GM12878 (cell line): ENCODE results near the gene SLC6A12. TPM values are rescaled to one million over a fixed set of nuclear protein-coding genes. Genes with fewer than 3 reads are reported as not detected.

Experiments used
- ATAC-seq: fragments of 200-7000 bp; cut with Tn5 transposase; 3 replicates; pipeline ENCODE4 v1.9.1; 2020; ENCODE audit warnings: mild to moderate bottlenecking, moderate library complexity
- BruUV-seq: library from RNA; stranded (reverse); fragments of 400-500 nt; replicated peaks from 2 replicates; lab custom pipeline; 2021; lab: Mats Ljungman, UMichigan
- CTCF ChIA-PET: fragments of 300-600 bp; sonication (Branson Sonifier 250); formaldehyde crosslinking; extraction: SDS; loops from one replicate; lab custom pipeline; 2021; ENCODE audit warnings: inconsistent platforms; lab: Yijun Ruan, JAX
- POLR2A ChIA-PET: fragments of 350-600 bp; formaldehyde crosslinking; extraction: SDS; loops from one replicate; lab custom pipeline; 2021; ENCODE audit warnings: inconsistent platforms; lab: Charles Lee
- RAD21 ChIA-PET: fragments of 300-600 bp; sonication (Branson Sonifier 250); formaldehyde crosslinking; loops from one replicate; lab custom pipeline; 2023; ENCODE audit warnings: antibody characterized with exemption; ENCODE audit not compliant: unreplicated experiment; lab: Charles Lee
- SMC1A ChIA-PET: fragments of 300-600 bp; sonication (Branson Sonifier 250); formaldehyde crosslinking; loops from one replicate; lab custom pipeline; 2023; ENCODE audit not compliant: unreplicated experiment, uncharacterized antibody; lab: Charles Lee
- DNase-seq: peaks from one replicate; pipeline ENCODE4 v3.0.0-alpha.2; 2011; ENCODE audit warnings: low read depth, low spot score
- FAIRE-seq: peaks from 3 replicates; lab custom pipeline; 2011; peaks lifted over from hg19 to GRCh38; lab: Jason Lieb, UNC
- H2AFZ ChIP-seq: 2 replicates; pipeline ENCODE4 v1.6.0; 2011; ENCODE audit warnings: low read depth, low read length, control low read depth; ENCODE audit not compliant: control insufficient read depth
- H3K27ac ChIP-seq: 2 replicates; pipeline ENCODE4 v1.5.1; 2011; ENCODE audit warnings: control low read depth; ENCODE audit not compliant: control insufficient read depth, insufficient read depth
- H3K27me3 ChIP-seq, 2 experiments: replicated peaks in 1 of 2; 2 replicates each; pipeline versions ENCODE4 v1.6.0 to v1.6.1; 2011; ENCODE audit warnings: low read length in 1 of 2; ENCODE audit not compliant: control insufficient read depth in 2 of 2, insufficient read depth in 2 of 2
- H3K36me3 ChIP-seq, 2 experiments: 2 replicates each; pipeline ENCODE4 v1.5.1; 2011; ENCODE audit warnings: low read length in 1 of 2; ENCODE audit not compliant: control insufficient read depth in 2 of 2, insufficient read depth in 2 of 2
- H3K4me1 ChIP-seq: 2 replicates; pipeline ENCODE4 v1.6.1; 2011; ENCODE audit warnings: mild to moderate bottlenecking, low read length, moderate library complexity, mixed read lengths; ENCODE audit not compliant: control insufficient read depth, insufficient read depth
- H3K4me2 ChIP-seq: 2 replicates; pipeline ENCODE4 v1.6.0; 2011; ENCODE audit warnings: control low read depth; ENCODE audit not compliant: control insufficient read depth, insufficient read depth
- H3K4me3 ChIP-seq: fragments of 200-600 bp; sonication (generic); 2 replicates; pipeline ENCODE4 v1.5.1; 2016
- H3K79me2 ChIP-seq: 2 replicates; pipeline ENCODE4 v1.6.0; 2011; ENCODE audit warnings: low read length; ENCODE audit not compliant: control insufficient read depth, insufficient read depth
- H3K9ac ChIP-seq: 2 replicates; pipeline ENCODE4 v1.8.0; 2011; ENCODE audit warnings: low read length, control low read depth, mixed read lengths; ENCODE audit not compliant: control insufficient read depth, insufficient read depth
- H3K9me3 ChIP-seq: replicated peaks from 3 replicates; pipeline ENCODE4 v1.5.1; 2011; ENCODE audit warnings: mild to moderate bottlenecking, low read length; ENCODE audit not compliant: control insufficient read depth, insufficient read depth
- H4K20me1 ChIP-seq: 2 replicates; pipeline ENCODE4 v1.6.0; 2011; ENCODE audit not compliant: control insufficient read depth, insufficient read depth
- CREM ChIP-seq: IDR thresholded peaks from 2 replicates; pipeline ENCODE4 v1.6.1; 2014; ENCODE audit warnings: antibody characterized with exemption, low read depth
- EZH2 ChIP-seq: IDR thresholded peaks from 2 replicates; pipeline ENCODE4 v1.6.1; 2012; ENCODE audit warnings: low read depth, mild to moderate bottlenecking, control low read depth, inconsistent platforms, low read length, borderline replicate concordance; ENCODE audit not compliant: control insufficient read depth
- IKZF2 ChIP-seq, 2 experiments: fragments of 450-650 bp; IDR thresholded peaks; 2 replicates each; pipeline ENCODE4 v1.6.1; 2017; ENCODE audit warnings: mild to moderate bottlenecking in 2 of 2, moderate library complexity in 2 of 2
- IRF5 ChIP-seq: fragments of 450-650 bp; IDR thresholded peaks from 2 replicates; pipeline ENCODE4 v1.6.1; 2017; ENCODE audit warnings: borderline replicate concordance
- MEF2B ChIP-seq: fragments of 450-650 bp; IDR thresholded peaks from 2 replicates; pipeline ENCODE4 v1.6.1; 2018; ENCODE audit warnings: mild to moderate bottlenecking, moderate library complexity; ENCODE audit not compliant: partially characterized antibody, poor library complexity, severe bottlenecking
- NFYB ChIP-seq: IDR thresholded peaks from 2 replicates; pipeline ENCODE4 v1.6.1; 2011; ENCODE audit warnings: low read depth, mild to moderate bottlenecking, low read length, improper control_type of control experiment, moderate library complexity; ENCODE audit not compliant: insufficient read depth
- PAX5 ChIP-seq: IDR thresholded peaks from 2 replicates; pipeline ENCODE4 v1.6.1; 2011; ENCODE audit warnings: low read depth, low read length, borderline replicate concordance
- STAT3 ChIP-seq: IDR thresholded peaks from 2 replicates; pipeline ENCODE4 v1.6.1; 2011; ENCODE audit warnings: low read depth, low read length, improper control_type of control experiment
- whole genome bisulfite sequencing: methylation state at CpG from one replicate; pipeline ENCODE4 v1.1.6; 2016; ENCODE audit warnings: low lambda C conversion rate; ENCODE audit not compliant: insufficient replicate concordance, insufficient coverage; ENCODE audit errors: missing lambda C conversion rate; 5-methylcytosine and 5-hydroxymethylcytosine counted together
- in situ Hi-C: fragments of 300-500 bp; cut with MboI; formaldehyde crosslinking; loops from 9 replicates; pipeline ENCODE4 v1.14.3; 2018; ENCODE audit warnings: mixed read lengths
- intact Hi-C: fragments of 100-400 bp; cut with micrococcal nuclease; formaldehyde crosslinking; loops from one replicate; pipeline ENCODE4 v1.14.2; 2022; ENCODE audit not compliant: unreplicated experiment
- polyA plus RNA-seq, 11 experiments: library from polyadenylated mRNA; depleted of rRNA in 4 of 11; unstranded in 6 of 11; stranded (reverse) in 5 of 11; fragments of >200 nt; fragmentation: Nextera tagmentation in 4 of 11; fragmentation: Illumina TruSeq in 1 of 11; extraction: Ambion mirVana in 4 of 11; extraction: Trizol in 1 of 11; gene quantifications; 1 replicate in 1 of 11; 2 replicates in 10 of 11; pipeline versions ENCODE4 v1.2.1 to v1.2.3, GENCODE V29; 2011 to 2016; ENCODE audit warnings: inconsistent platforms in 2 of 11, missing spikeins in 2 of 11, low read depth in 1 of 11
- total RNA-seq, 4 experiments: library from RNA; depleted of rRNA in 3 of 4; stranded (reverse); fragments of >200 nt in 3 of 4; fragmentation: Illumina TruSeq in 1 of 4; extraction: Trizol in 1 of 4; gene quantifications; 2 replicates each; pipeline versions ENCODE4 v1.2.1 to v1.2.3, GENCODE V29; 2013 to 2021

Gene SLC6A12
- total and polyA plus RNA-seq, 10 of the 15 experiments (the other 5 are each of a cell fraction or from before 2014, with no cell fraction given): 0.06 to 0.11 (median 0.07) TPM; not detected in 7

- TF ChIP-seq NFYB: no peak
Measured at GRCh38 chr12:262113-262512, 48.2 kb upstream of the SLC6A12 start (continued).

- H2AFZ ChIP-seq: no peak overlapping the region
- in situ Hi-C loops: no loop called here
- ChIA-PET CTCF (interaction anchor here (0.7 kb wide), 1 partner anchor 11 kb away, joined by 3 read pairs; no protein-coding TSS in a partner anchor), SMC1A (no interaction called here)
- H4K20me1 ChIP-seq: no peaks in the 10 kb centered on the region
- no peak for TF ChIP-seq EZH2
- no peak for TF ChIP-seq PAX5
- no peak for TF ChIP-seq CREM
- TF ChIP-seq IKZF2 (IDR thresholded peaks at IDR 0.05): no peak
- TF ChIP-seq STAT3: no peak
- no peak for TF ChIP-seq MEF2B
- no peak for TF ChIP-seq IRF5
- TF ChIP-seq, all 136 proteins: peak for 0
- H3K4me2 ChIP-seq: no peak overlapping the region
- FAIRE-seq (no peak), DNase-seq (no peak), ATAC-seq (no peak)
- no peaks in the 10 kb centered on the region for H3K4me1 ChIP-seq
- intact Hi-C loops: no loop called here
- peaks cover 0 to 6% of the 10 kb centered on the region in 2 experiments; a peak in 2 of 4 replicates for H3K27me3 ChIP-seq
- no peaks in the 10 kb centered on the region for H3K79me2 ChIP-seq
- no peak overlapping the region for H3K4me3 ChIP-seq
- 30% methylated on average over 14 of the region's 14 CpGs for WGBS
- H3K9me3 ChIP-seq: no peaks in the 10 kb centered on the region
- H3K36me3 ChIP-seq: no peaks in the 10 kb centered on the region
- no peak overlapping the region for H3K9ac ChIP-seq
- no TSS peak for BruUV-seq
- ChIA-PET RAD21 (no interaction called here), POLR2A (interaction anchor here (0.5 kb wide), 1 partner anchor 58 kb away, joined by 4 read pairs; no protein-coding TSS in a partner anchor)
- H3K27ac ChIP-seq: no peak overlapping the region
Measured at GRCh38 chr12:257521-258321, 43.8 kb upstream of the SLC6A12 start.
